Activated T-cell treated with anti-CD3 and anti-CD28 coated beads, Interleukin-2, amount 50 U/mL, for 72 hours (primary cell): ENCODE results near the gene CRISP2. TPM values are rescaled to one million over a fixed set of nuclear protein-coding genes. Genes with fewer than 3 reads are reported as not detected.

Experiments
- ATAC-seq, 2 donors: fragments of 150-1000 bp; cut with Tn5 transposase; replicated peaks in 1 of 2; 2 replicates each; pipeline ENCODE4 v1.10.0; 2021; ENCODE audit warnings: moderate library complexity in 2 of 2, mild to moderate bottlenecking in 1 of 2
- DNase-seq, 2 donors: peaks; one replicate each; pipeline ENCODE4 v3.0.0; 2021 to 2022; ENCODE audit warnings: mixed read lengths in 1 of 2
- H3K27ac Mint-ChIP-seq: one replicate; pipeline ENCODE4 v1.8.0; 2022; ENCODE audit warnings: mild to moderate bottlenecking, moderate library complexity, mixed read lengths
- H3K27me3 Mint-ChIP-seq: one replicate; pipeline ENCODE4 v1.8.0; 2022; ENCODE audit warnings: low read depth, mixed read lengths
- H3K36me3 Mint-ChIP-seq, 2 donors: one replicate each; pipeline ENCODE4 v1.8.0; 2022; ENCODE audit warnings: mixed read lengths in 2 of 2, mild to moderate bottlenecking in 1 of 2; ENCODE audit not compliant: insufficient read depth in 2 of 2
- H3K4me1 Mint-ChIP-seq: one replicate; pipeline ENCODE4 v1.8.0; 2022; ENCODE audit warnings: low read depth, mixed read lengths
- H3K4me3 Mint-ChIP-seq, 2 donors: one replicate each; pipeline ENCODE4 v1.8.0; 2022; ENCODE audit warnings: mild to moderate bottlenecking in 2 of 2, mixed read lengths in 2 of 2, moderate library complexity in 2 of 2
- H3K9me3 Mint-ChIP-seq, 2 donors: one replicate each; pipeline ENCODE4 v1.8.0; 2022; ENCODE audit warnings: mixed read lengths in 2 of 2
- total RNA-seq, 2 donors: library from RNA; stranded (reverse); gene quantifications; one replicate each; pipeline ENCODE4 v1.2.3, GENCODE V29; 2022

The CRISP2 gene
- total RNA-seq, 2 donors from 2014 or later, result not detected

DNA sequence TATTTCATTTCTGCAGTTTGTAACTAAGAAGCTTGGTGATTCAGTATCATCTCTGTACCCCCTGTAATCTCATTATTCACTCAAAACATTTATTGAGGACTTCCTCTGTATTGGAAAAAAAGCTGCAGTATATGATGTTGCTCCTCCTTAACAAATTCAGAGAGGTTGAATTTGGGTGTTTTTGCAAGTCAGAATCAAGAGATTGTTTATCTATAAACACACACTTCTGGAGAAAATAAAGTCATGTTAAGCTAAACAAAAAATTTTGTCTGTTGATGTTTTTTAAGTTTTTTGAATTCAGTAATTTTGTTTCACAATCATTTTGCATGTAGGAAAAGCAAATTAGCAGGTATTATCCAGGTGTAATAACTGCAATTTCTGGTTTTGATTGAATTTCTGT lies 65.3 kb downstream of the CRISP2 start:
- H3K4me3 Mint-ChIP-seq, result no peak overlapping the region
- no peak overlapping the region for H3K27ac Mint-ChIP-seq
- no peaks in the 10 kb centered on the region for H3K27me3 Mint-ChIP-seq
- no peak for DNase-seq
- no peaks in the 10 kb centered on the region for H3K4me1 Mint-ChIP-seq
- no peak for ATAC-seq
- no peaks in the 10 kb centered on the region for H3K36me3 Mint-ChIP-seq
- no peaks in the 10 kb centered on the region for H3K9me3 Mint-ChIP-seq

DNA sequence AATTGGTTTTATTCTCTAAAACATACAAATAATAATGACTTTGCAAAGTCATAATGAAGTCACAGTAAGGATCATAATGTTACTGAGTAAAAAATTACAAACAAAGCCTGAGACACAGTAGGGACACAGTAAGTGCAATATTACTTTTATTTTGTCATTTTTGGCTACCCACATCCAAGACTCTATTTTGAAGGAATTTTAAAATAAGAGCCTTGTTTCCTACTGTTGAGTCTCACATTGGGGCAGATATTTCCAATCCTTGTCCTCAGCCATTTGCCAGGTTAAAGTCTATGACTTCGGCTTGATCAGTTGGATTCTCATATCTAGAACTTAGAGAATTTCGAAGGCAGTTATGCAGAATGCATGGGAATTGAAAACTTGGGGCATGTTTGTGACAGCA lies 65.9 kb downstream of the CRISP2 start:
- Mint-ChIP-seq H3K27me3 (no peaks in the 10 kb centered on the region), H3K36me3 (no peaks in the 10 kb centered on the region), H3K4me3 (no peak overlapping the region), H3K4me1 (no peaks in the 10 kb centered on the region), H3K9me3 (no peaks in the 10 kb centered on the region), H3K27ac (no peak overlapping the region)
- ATAC-seq (no peak), DNase-seq (no peak)

DNA sequence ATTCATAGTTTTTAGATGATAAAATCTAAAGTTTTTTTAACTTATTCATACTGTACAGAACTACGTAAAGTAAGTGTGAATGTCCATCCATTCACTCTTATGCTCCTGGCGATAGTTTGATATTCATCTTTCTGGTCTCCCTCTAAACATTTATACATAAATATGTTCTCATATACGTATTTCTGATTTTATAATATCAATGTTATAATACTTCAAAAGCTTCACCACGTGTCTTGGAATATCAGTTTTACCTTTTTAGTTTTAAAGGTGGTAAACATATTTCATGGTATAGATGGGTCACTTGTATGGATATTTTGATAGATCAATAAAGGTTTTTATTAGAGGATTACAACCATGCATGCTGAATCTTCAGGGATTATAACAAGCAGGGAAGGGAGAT lies 66.4 kb downstream of the CRISP2 start:
- no peaks in the 10 kb centered on the region for H3K36me3 Mint-ChIP-seq
- no peaks in the 10 kb centered on the region for H3K9me3 Mint-ChIP-seq
- DNase-seq, result no peak
- H3K4me1 Mint-ChIP-seq, result no peaks in the 10 kb centered on the region
- no peak overlapping the region for H3K27ac Mint-ChIP-seq
- H3K27me3 Mint-ChIP-seq, result no peaks in the 10 kb centered on the region
- no peak for ATAC-seq
- no peak overlapping the region for H3K4me3 Mint-ChIP-seq

DNA sequence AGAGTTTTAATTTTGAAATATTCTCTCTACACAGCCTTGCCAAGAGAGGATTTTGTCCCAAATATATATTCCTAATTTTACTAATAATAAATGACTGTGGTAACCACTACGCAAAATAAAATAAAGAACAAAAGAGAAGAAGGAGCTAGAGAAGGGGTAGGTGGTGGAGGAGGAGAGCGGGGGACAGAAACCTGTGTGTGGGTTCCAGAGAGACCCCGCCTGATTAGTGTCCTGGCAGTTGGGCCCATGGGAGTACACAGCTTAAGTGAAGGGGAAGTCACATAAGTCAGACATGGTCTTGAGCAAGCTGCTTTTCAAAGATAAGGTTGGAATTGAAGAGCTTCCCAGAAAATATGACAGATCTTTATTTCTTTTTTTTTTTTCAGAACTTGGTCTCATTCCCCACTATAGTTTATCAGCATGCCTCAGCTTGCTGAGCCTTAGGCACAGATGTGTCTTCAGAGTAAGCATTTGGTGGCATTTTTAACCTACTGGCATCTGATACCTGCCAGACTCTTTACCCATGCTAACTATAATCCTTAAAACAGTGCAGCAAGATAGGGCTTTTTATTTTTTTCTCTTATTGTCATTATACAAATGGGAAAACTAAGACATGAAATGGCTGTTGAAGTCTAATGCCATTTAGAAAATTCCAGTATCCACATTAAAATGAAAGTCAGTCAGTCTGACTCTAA lies 67.1 kb downstream of the CRISP2 start:
- DNase-seq, result no peak
- no peaks in the 10 kb centered on the region for H3K36me3 Mint-ChIP-seq
- H3K27ac Mint-ChIP-seq, result no peak overlapping the region
- ATAC-seq, result no peak
- no peak overlapping the region for H3K4me3 Mint-ChIP-seq
- H3K4me1 Mint-ChIP-seq, result no peaks in the 10 kb centered on the region
- no peaks in the 10 kb centered on the region for H3K9me3 Mint-ChIP-seq
- no peaks in the 10 kb centered on the region for H3K27me3 Mint-ChIP-seq

DNA sequence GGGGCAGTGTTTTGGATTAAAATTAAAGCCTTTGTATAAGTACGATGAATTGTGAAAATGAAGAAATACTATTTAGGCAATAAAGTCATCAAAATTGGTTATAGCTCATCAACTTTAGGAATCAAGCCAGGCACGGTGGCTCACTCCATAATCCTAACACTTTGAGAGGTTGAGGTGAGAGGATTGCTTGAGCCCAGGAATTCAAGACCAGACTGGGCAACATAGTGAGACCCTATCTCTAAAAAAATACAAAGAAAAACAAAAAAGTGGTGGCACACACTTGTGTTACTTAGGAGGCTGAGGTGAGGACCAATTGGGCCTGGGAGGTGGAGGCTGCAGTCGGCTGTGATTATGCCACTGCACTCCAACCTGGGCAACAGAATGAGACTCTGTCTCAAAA lies 68.2 kb downstream of the CRISP2 start:
- ATAC-seq (no peak), DNase-seq (no peak)
- no peak overlapping the region for H3K27ac Mint-ChIP-seq
- H3K27me3 Mint-ChIP-seq, result no peaks in the 10 kb centered on the region
- H3K4me3 Mint-ChIP-seq, result no peak overlapping the region
- no peaks in the 10 kb centered on the region for H3K36me3 Mint-ChIP-seq
- no peaks in the 10 kb centered on the region for H3K9me3 Mint-ChIP-seq
- H3K4me1 Mint-ChIP-seq, result no peaks in the 10 kb centered on the region

Other genes starting within 250 kb of the CRISP2 start
- gene GLYATL3, start 213.6 kb downstream of the CRISP2 start, total RNA-seq, result not detected
- under 1 TPM in 1 of 2 donors, not detected in 1; 0.67 TPM for gene C6orf141, start 162.9 kb downstream of the CRISP2 start, total RNA-seq
- not detected for gene RHAG, start 76.7 kb downstream of the CRISP2 start, total RNA-seq
- gene CRISP3, start 30.8 kb upstream of the CRISP2 start, total RNA-seq, result not detected
- not detected for gene PGK2, start 73.7 kb upstream of the CRISP2 start, total RNA-seq
- gene CRISP1, start 153.0 kb upstream of the CRISP2 start, total RNA-seq, result not detected